Measurements from ENCODE around the gene XRN1.

DNA sequence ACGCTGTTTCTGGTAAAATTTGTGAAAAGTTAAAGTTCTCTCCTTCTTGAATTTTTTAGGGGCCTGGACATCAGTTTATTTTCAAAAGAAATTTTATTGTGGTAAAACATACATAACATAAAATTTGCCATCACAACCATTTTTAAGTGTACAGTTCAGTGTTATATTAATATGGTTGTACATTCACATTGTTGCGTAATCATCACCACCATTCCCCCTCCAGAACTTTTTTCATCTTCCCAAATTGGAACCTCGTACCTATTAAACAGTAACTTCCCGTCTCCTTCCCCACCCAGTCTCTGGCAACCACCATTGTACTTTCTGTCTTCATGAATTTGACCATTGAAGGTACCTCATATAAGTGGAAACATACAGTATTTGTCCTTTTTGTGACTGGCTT is 23.0 kb upstream of the XRN1 start:
- TF ChIP-seq POLR2A (IDR thresholded peaks at IDR 0.05; ENCODE audit: low read depth, low read length) (no peak), TAF1 (IDR thresholded peaks at IDR 0.05; ENCODE audit: low read depth, low read length) (no peak), POLR2AphosphoS5 (IDR thresholded peaks at IDR 0.05; ENCODE audit: low read depth, low read length) (no peak), SPI1 (IDR thresholded peaks at IDR 0.05; ENCODE audit: low read depth, low read length) (no peak), POU2F2 (IDR thresholded peaks at IDR 0.05; ENCODE audit: low read depth, low read length) (no peak)

All from GM12891 (cell line).